Hepatocyte (in vitro differentiated cells): ENCODE data around the gene CHMP1B. TPM values are rescaled to one million over a fixed set of nuclear protein-coding genes. Genes with fewer than 3 reads are reported as not detected.
A peak's percentile ranks its signal among the peaks of the same experiment; 100 is the strongest.

Experiments used
- DNase-seq: peaks from one replicate; pipeline ENCODE4 v3.0.0-alpha.2; 2016; ENCODE audit warnings: low spot score
- H2AFZ ChIP-seq: fragments of 200-600 bp; sonication (generic); 2 replicates; pipeline ENCODE4 v1.6.0; 2016; ENCODE audit warnings: antibody characterized with exemption, mild to moderate bottlenecking
- H3K27ac ChIP-seq: fragments of 200-600 bp; sonication (generic); 2 replicates; pipeline ENCODE4 v1.5.1; 2016; ENCODE audit warnings: mild to moderate bottlenecking
- H3K27me3 ChIP-seq: fragments of 200-600 bp; sonication (generic); 2 replicates; pipeline ENCODE4 v1.6.1; 2016
- H3K36me3 ChIP-seq: fragments of 200-600 bp; sonication (generic); replicated peaks from 2 replicates; pipeline ENCODE4 v1.5.1; 2016; ENCODE audit warnings: low read depth; ENCODE audit not compliant: insufficient read depth
- H3K4me1 ChIP-seq: fragments of 200-600 bp; sonication (generic); 2 replicates; pipeline ENCODE4 v1.5.1; 2016; ENCODE audit warnings: mild to moderate bottlenecking, moderate library complexity; ENCODE audit not compliant: insufficient read depth
- H3K4me2 ChIP-seq: fragments of 200-600 bp; sonication (generic); 2 replicates; pipeline ENCODE4 v1.6.0; 2016
- H3K4me3 ChIP-seq: fragments of 200-600 bp; sonication (generic); 2 replicates; pipeline ENCODE4 v1.5.1; 2016; ENCODE audit warnings: mild to moderate bottlenecking
- H3K79me2 ChIP-seq: fragments of 200-600 bp; sonication (generic); 2 replicates; pipeline ENCODE4 v1.6.0; 2017; ENCODE audit warnings: mild to moderate bottlenecking
- H3K9me2 ChIP-seq: fragments of 200-600 bp; sonication (generic); replicated peaks from 2 replicates; pipeline ENCODE4 v1.6.0; 2017; ENCODE audit warnings: mild to moderate bottlenecking; ENCODE audit not compliant: insufficient read depth
- H3K9me3 ChIP-seq: fragments of 200-600 bp; sonication (generic); 2 replicates; pipeline ENCODE4 v1.5.1; 2016; ENCODE audit warnings: low read depth, mild to moderate bottlenecking
- H4K20me1 ChIP-seq: fragments of 200-600 bp; sonication (generic); 2 replicates; pipeline ENCODE4 v1.6.0; 2016; ENCODE audit warnings: mild to moderate bottlenecking; ENCODE audit not compliant: insufficient read depth, poor library complexity, severe bottlenecking
- EZH2 ChIP-seq: fragments of 200-600 bp; sonication (generic); IDR thresholded peaks from 2 replicates; pipeline ENCODE4 v1.6.1; 2016; ENCODE audit warnings: antibody characterized with exemption, mild to moderate bottlenecking, borderline replicate concordance
- EZH2phosphoT487 ChIP-seq: fragments of 200-600 bp; sonication (generic); IDR thresholded peaks from one replicate; pipeline ENCODE4 v1.6.1; 2018; ENCODE audit warnings: antibody characterized with exemption, mild to moderate bottlenecking, low read depth, moderate library complexity; ENCODE audit not compliant: unreplicated experiment, severe bottlenecking
- WGBS: methylation state at CpG from one replicate; pipeline ENCODE4 v1.1.6; 2016; ENCODE audit warnings: low lambda C conversion rate; ENCODE audit errors: missing lambda C conversion rate; 5-methylcytosine and 5-hydroxymethylcytosine counted together
- polyA plus RNA-seq: library from polyadenylated mRNA; unstranded; fragments of >200 nt; fragmentation: Nextera tagmentation; extraction: Ambion mirVana; gene quantifications from 2 replicates; pipeline ENCODE4 v1.2.1, GENCODE V29; 2016
- total RNA-seq: library from RNA; depleted of rRNA; stranded (reverse); fragments of >200 nt; gene quantifications from 2 replicates; pipeline ENCODE4 v1.2.3, GENCODE V29; 2014
- TF ChIP-seq, protein P1 (sequence below): fragments of 200-600 bp; sonication (generic); IDR thresholded peaks from 2 replicates; pipeline ENCODE4 v1.5.1; 2016; ENCODE audit warnings: antibody characterized with exemption, mild to moderate bottlenecking; ENCODE audit not compliant: poor library complexity

The CHMP1B gene
- total and polyA plus RNA-seq, 2 experiments from 2014 or later: 70.1 to 85.3 TPM

DNA sequence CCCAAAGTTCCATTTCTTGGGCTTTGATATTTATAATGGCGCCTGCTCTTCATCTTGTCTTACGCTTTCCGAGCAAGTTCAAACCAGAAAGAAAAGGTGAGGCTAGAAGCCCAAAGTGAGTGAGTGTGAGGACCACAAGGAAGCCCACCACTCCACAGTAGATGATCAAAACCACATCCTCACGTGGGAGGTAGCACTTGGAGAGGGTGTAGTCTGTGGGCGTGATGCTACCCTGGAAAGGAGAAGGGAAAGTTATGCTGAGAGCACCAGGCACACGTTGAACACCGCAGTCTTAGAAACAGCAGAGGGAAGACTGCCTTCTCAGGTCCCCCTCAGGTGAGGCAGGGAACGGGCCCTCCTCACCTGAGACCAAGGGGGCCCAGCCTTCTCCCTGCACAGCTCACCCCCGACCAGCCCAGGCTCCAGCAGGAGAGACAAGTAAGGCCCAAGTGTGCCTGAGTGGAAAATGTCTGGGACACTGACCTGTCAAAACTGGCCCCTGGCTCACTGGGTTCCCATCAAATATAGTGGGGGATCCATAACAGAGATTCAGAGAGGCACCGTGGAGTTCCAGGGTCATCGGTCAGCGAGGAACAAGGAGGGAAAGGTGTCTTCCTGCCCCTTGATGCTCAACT is 33.3 kb downstream of the CHMP1B start:
- Histone ChIP-seq H3K27me3 (no peaks in the 10 kb centered on the region), H3K27ac (peak overlapping the region; percentile 81), H3K9me3 (no peaks in the 10 kb centered on the region), H4K20me1 (no peaks in the 10 kb centered on the region), H3K4me1 (peaks cover 19% of the 10 kb centered on the region), H2AFZ (no peak overlapping the region), H3K4me3 (no peak overlapping the region), H3K36me3 (no peaks in the 10 kb centered on the region), H3K4me2 (no peak overlapping the region), H3K9me2 (no peaks in the 10 kb centered on the region), H3K79me2 (no peaks in the 10 kb centered on the region)
- 89% methylated on average over 12 of the region's 12 CpGs for WGBS
- no peak for DNase-seq
- TF ChIP-seq, protein P1, sequence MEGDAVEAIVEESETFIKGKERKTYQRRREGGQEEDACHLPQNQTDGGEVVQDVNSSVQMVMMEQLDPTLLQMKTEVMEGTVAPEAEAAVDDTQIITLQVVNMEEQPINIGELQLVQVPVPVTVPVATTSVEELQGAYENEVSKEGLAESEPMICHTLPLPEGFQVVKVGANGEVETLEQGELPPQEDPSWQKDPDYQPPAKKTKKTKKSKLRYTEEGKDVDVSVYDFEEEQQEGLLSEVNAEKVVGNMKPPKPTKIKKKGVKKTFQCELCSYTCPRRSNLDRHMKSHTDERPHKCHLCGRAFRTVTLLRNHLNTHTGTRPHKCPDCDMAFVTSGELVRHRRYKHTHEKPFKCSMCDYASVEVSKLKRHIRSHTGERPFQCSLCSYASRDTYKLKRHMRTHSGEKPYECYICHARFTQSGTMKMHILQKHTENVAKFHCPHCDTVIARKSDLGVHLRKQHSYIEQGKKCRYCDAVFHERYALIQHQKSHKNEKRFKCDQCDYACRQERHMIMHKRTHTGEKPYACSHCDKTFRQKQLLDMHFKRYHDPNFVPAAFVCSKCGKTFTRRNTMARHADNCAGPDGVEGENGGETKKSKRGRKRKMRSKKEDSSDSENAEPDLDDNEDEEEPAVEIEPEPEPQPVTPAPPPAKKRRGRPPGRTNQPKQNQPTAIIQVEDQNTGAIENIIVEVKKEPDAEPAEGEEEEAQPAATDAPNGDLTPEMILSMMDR: no peak
- TF ChIP-seq EZH2: no peak
- TF ChIP-seq EZH2phosphoT487: no peak

DNA sequence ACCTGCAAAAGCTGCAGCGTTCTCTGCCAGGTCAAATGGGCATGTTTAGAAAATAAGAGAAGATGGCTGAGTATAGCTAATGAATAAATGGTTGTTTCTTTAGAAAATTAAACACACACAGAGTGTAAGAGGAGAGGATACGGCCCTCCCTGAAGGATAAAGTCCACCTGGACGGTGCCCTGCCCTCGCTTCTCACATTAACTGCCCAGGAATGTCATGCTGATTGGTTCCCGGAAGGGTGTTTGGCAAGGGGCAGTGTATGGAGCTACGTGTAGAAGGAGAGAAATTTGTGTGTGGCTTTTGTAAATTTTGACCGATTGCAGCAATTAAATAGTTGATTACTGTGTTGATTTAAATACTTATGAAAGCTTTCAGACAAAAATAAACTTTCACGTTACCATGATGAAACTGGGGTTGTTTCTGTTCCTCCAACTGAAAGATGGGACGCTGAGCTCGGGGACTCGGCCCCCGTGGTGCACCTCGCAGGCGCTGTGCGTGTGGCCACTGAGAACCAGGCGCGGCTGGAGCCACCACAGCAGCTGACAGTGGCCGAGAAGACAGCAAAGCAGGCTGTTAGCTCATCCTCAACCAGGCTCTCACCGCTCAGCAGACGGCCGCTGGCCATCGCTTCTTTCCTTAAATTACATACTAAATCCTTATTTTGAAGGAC is 34.2 kb downstream of the CHMP1B start:
- TF ChIP-seq EZH2phosphoT487: no peak
- TF ChIP-seq EZH2: no peak
- TF ChIP-seq, protein P1: no peak
- DNase-seq: peak; percentile 64
- 86% methylated on average over 22 of the region's 22 CpGs for WGBS
- Histone ChIP-seq H4K20me1 (no peaks in the 10 kb centered on the region), H2AFZ (no peak overlapping the region), H3K27me3 (no peaks in the 10 kb centered on the region), H3K9me2 (no peaks in the 10 kb centered on the region), H3K36me3 (no peaks in the 10 kb centered on the region), H3K4me2 (peak overlapping the region; percentile 14), H3K79me2 (no peaks in the 10 kb centered on the region), H3K9me3 (no peaks in the 10 kb centered on the region), H3K4me1 (peaks cover 19% of the 10 kb centered on the region), H3K27ac (peak overlapping the region; percentile 81), H3K4me3 (no peak overlapping the region)

GRCh38 chr18:11886577-11887110 is 35.4 kb downstream of the CHMP1B start:
- no peaks in the 10 kb centered on the region for H3K9me3 ChIP-seq
- TF ChIP-seq, protein P1: no peak
- no peak for TF ChIP-seq EZH2phosphoT487
- TF ChIP-seq EZH2: no peak
- H4K20me1 ChIP-seq: no peaks in the 10 kb centered on the region
- H3K4me1 ChIP-seq: peaks cover 17% of the 10 kb centered on the region
- H3K27me3 ChIP-seq: no peaks in the 10 kb centered on the region
- H3K27ac ChIP-seq: peak overlapping the region; percentile 88
- no peaks in the 10 kb centered on the region for H3K9me2 ChIP-seq
- no peak for DNase-seq
- H3K79me2 ChIP-seq: no peaks in the 10 kb centered on the region
- H3K36me3 ChIP-seq: no peaks in the 10 kb centered on the region
- H2AFZ ChIP-seq: no peak overlapping the region
- H3K4me2 ChIP-seq: no peak overlapping the region
- no peak overlapping the region for H3K4me3 ChIP-seq
- WGBS: 86% methylated on average over 19 of the region's 19 CpGs
